Fibroblast of upper back skin (primary cell): ENCODE data around the gene SH3RF3.
A peak's percentile ranks its signal among the peaks of the same experiment; 100 is the strongest.

Source experiments
- DNase-seq: peaks from one replicate; pipeline ENCODE4 v3.0.0-alpha.2; 2013

SH3RF3 gene

GRCh38 chr2:109428281-109428680 lies 299.3 kb downstream of the SH3RF3 start:
- no peak for DNase-seq

- DNase-seq, result no peak
These were observed 300.0 kb downstream of the SH3RF3 start for GRCh38 chr2:109428841-109429566.

DNA sequence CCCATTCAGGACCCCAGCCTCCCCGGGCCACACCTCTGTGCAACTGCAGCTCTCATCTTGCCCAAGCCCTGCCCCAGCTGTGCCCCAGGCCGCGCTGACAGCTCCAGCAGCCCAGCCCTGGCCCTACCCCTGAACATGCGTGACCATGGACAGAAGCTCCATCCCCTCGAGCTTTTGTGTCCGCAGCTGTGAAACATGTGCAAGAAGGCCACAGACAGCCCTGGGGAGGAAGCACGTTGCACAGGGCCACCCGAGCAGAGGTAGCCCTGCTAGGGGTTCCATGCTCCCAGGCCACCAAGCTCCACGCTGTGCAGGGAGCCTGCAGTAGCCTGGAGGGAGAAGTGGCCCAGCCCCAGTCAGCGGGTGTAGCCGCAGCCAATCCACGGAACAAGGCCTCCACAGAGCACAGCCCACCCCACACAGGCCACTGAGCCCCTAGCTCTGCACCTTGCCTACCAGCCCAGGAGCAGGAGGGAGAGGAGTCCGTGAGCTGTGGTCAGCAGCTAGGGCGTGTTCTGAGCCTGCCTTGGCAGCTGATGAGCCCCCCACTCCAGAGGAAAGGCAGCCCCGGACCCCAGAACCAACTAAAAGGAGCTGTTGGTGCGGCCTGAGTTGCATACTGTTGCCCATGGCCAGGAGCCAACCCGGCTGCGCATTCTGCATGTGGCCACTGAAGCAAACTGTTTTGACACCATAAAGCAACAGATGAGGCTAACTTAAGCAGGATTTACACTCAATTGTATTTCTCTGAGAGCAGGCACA lies 300.7 kb downstream of the SH3RF3 start:
- DNase-seq, result no peak

DNA sequence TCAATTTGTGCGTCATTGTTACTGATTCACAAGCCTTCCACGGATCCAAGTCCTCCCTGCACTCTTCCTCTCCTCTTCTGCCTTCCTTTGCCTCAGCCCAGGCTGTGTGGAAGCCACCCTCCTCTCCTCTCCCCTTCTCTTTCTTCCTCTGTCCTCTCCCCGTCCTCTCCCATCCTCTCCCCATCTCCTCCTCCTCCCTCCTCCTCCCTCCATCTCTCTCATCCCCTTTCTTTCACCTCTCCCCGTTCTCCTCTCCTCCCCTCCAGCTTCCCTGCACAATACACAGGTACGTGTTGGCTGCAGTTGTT lies 301.3 kb downstream of the SH3RF3 start:
- DNase-seq, result no peak

DNA sequence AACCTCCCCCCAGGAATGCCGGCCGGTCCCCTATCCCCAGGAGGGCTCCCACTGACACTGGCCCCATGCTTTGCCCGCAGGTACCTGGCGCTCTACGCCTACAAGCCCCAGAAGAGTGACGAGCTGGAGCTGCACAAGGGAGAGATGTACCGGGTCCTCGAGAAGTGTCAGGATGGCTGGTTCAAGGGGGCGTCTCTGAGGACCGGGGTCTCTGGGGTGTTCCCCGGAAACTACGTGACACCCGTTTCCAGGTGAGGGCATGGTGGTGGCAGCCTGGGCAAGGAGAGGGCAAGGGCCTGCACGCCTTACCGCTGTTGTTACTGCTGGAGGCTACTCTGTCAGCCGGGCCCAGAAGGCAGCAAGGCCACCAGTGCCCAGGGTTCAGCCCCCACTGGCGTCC lies 303.4 kb downstream of the SH3RF3 start:
- DNase-seq, result no peak

- DNase-seq, result no peak
These were observed 304.5 kb downstream of the SH3RF3 start for GRCh38 chr2:109433486-109433885.

GRCh38 chr2:109433926-109434325 lies 304.9 kb downstream of the SH3RF3 start:
- no peak for DNase-seq

DNA sequence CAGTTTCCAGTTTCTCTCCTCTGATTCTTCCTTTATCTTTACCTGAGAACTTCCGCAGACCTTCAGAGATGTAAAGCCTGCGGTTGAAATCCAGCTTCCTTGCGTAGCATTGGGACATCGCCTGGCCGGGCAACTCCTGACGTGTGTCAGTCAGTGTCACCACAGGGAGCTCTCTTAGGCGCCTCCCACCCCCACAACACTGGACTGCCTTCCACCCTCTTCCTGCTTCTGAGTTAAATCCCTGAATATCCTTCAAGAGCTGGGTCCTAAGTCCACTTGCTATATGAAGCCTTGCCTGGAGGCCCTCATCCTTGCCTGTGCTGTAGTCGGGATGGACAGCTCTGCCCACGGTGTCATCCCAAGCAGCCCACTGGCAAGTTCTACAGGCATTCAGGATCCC lies 305.3 kb downstream of the SH3RF3 start:
- no peak for DNase-seq

DNA sequence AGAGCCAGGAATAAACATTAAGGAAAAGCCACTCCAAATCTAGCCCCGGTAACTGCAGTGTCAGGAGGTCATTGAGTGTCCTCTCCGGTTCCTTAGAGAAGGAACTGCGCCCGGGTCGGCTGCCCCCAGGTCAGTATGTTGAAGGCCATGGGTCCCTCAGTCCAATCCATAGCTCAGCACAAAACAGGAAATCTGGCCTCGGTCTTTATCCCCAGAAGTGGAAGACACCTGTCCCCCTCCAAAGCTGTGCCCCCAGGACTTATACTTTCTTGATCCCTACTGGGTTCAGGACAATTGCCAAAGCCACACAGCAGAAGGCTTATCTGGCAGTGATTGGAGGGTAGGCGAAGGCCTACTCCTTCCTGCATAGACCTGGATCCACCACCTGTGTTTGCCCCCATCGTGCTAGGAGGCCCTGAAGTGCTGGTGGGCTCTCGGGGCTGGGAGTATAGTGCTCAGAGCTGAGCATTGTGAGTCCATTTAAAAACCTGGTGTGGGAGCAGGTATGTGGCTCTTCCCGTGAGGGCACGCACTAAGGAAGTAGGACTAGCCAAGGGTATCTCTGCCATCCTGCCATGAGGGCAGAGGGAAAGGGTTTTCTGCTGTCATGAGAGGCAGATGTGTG lies 306.2 kb downstream of the SH3RF3 start:
- DNase-seq, result no peak

- DNase-seq, result peak; percentile 18
These were observed 307.0 kb downstream of the SH3RF3 start for GRCh38 chr2:109435901-109436598.

GRCh38 chr2:109436610-109437225 lies 307.7 kb downstream of the SH3RF3 start:
- DNase-seq, result no peak

- DNase-seq, result no peak
These were observed 308.5 kb downstream of the SH3RF3 start for GRCh38 chr2:109437325-109438090.

- no peak for DNase-seq
These were observed 309.1 kb downstream of the SH3RF3 start for GRCh38 chr2:109438146-109438545.

DNA sequence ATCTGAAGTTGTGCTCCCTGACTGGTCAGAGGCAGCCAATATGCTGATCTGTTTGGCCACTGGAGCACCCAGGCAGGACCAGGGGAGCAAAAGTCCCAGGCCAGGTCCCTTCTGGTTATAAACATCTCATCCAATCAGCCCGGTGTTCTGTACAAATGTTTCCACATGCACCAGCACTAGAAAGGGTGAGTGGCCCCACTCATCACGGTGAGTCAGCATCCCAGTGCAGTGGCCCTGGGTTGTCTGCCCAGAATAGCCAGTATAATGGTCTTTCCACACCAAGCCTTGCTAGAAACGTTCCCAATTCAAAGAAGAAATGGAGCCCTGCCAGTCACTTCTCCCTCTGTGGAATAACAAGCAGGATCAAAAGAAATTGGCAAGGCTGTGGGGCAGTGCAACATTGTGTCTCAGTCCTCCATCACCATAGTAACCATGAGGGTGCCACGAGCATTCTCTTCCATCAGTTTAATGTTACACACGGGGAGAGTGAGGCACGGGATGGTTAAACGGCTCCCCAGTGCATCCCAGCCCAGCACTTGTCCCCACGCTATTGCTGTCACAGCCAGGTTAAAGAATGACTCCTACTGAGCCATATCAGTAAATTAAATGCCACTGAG lies 309.9 kb downstream of the SH3RF3 start:
- peak; percentile 61 for DNase-seq

- no peak for DNase-seq
These were observed 310.4 kb downstream of the SH3RF3 start for GRCh38 chr2:109439390-109439786.

DNA sequence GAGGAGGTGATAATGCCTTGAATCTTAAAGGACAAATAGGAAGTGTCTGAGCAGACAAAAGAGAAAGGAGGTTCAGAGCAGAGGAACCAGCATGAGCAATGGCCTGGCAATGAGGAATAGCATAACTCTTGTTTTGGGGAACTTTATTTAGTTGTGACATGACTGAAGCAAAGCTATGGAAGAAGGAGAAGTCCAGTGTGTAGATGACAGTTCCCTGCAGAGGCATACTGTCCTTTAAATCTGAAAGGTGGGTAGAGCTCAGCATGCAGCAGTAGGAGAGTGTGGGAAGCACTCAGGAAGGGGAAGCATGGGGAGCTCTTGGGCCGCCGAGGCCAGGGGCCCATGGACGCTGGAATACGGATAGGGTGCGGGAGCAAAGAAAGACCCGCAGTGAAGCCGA lies 311.0 kb downstream of the SH3RF3 start:
- no peak for DNase-seq

GRCh38 chr2:109440499-109441156 lies 311.6 kb downstream of the SH3RF3 start:
- DNase-seq, result no peak

- DNase-seq, result no peak
These were observed 313.8 kb downstream of the SH3RF3 start for GRCh38 chr2:109442715-109443319.

- no peak for DNase-seq
These were observed 315.9 kb downstream of the SH3RF3 start for GRCh38 chr2:109444916-109445315.

GRCh38 chr2:109446278-109447131 lies 317.5 kb downstream of the SH3RF3 start:
- DNase-seq, result no peak
